ENCODE measurements around the gene HPD.
A peak's percentile ranks its signal among the peaks of the same experiment; 100 is the strongest.

Gene HPD

GRCh38 chr12:121796855-121797751 lies 61.6 kb downstream of the HPD start:
- Histone ChIP-seq H3K4me3 (ENCODE audit: low read depth, low read length) (peak overlapping the region; percentile 35), H3K27ac (peak overlapping the region; percentile 100), H3K27me3 (ENCODE audit: insufficient read depth, low read depth, severe bottlenecking) (no peaks in the 10 kb centered on the region), H3K36me3 (peaks cover 30% of the 10 kb centered on the region), H3K9me3 (ENCODE audit: severe bottlenecking) (no peaks in the 10 kb centered on the region)
- TF ChIP-seq CTCF (IDR thresholded peaks at IDR 0.05; ENCODE audit: low read depth, low read length) = peak; percentile 43; the same call in 1 of the 2 replicates
- peak; percentile 94 for DNase-seq

- peak overlapping the region; percentile 15 for H3K4me3 ChIP-seq (ENCODE audit: low read depth, low read length)
- H3K36me3 ChIP-seq = peaks cover 30% of the 10 kb centered on the region
- H3K9me3 ChIP-seq (ENCODE audit: severe bottlenecking) = no peaks in the 10 kb centered on the region
- no peaks in the 10 kb centered on the region for H3K27me3 ChIP-seq (ENCODE audit: insufficient read depth, low read depth, severe bottlenecking)
- TF ChIP-seq CTCF (IDR thresholded peaks at IDR 0.05; ENCODE audit: low read depth, low read length) = peak; percentile 93
- peak; percentile 87 for DNase-seq
- H3K27ac ChIP-seq = peak overlapping the region; percentile 42
Observed at GRCh38 chr12:121795034-121795968, 63.4 kb downstream of the HPD start.

- H3K9me3 ChIP-seq (ENCODE audit: severe bottlenecking) = no peaks in the 10 kb centered on the region
- H3K27ac ChIP-seq = peak overlapping the region; percentile 42
- H3K4me3 ChIP-seq (ENCODE audit: low read depth, low read length) = peak overlapping the region; percentile 15
- H3K27me3 ChIP-seq (ENCODE audit: insufficient read depth, low read depth, severe bottlenecking) = no peaks in the 10 kb centered on the region
- no peak for DNase-seq
- H3K36me3 ChIP-seq = peaks cover 30% of the 10 kb centered on the region
- no peak for TF ChIP-seq CTCF (IDR thresholded peaks at IDR 0.05; ENCODE audit: low read depth, low read length)
Observed at GRCh38 chr12:121794534-121795033, 64.1 kb downstream of the HPD start.

GRCh38 chr12:121793838-121794533 lies 64.7 kb downstream of the HPD start:
- Histone ChIP-seq H3K9me3 (ENCODE audit: severe bottlenecking) (no peaks in the 10 kb centered on the region), H3K36me3 (peaks cover 29% of the 10 kb centered on the region), H3K4me3 (ENCODE audit: low read depth, low read length) (peak overlapping the region; percentile 15), H3K27me3 (ENCODE audit: insufficient read depth, low read depth, severe bottlenecking) (no peaks in the 10 kb centered on the region), H3K27ac (peak overlapping the region; percentile 8; the same call in 1 of the 2 replicates)
- DNase-seq = peak; percentile 89
- peak; percentile 100 for TF ChIP-seq CTCF (IDR thresholded peaks at IDR 0.05; ENCODE audit: low read depth, low read length)

GRCh38 chr12:121793440-121793837 lies 65.2 kb downstream of the HPD start, which contains the start of gene RHOF:
Gene RHOF (minus strand): TSS chr12:121793688. CDS start chr12:121793633, 55 bp downstream.
- H3K9me3 ChIP-seq (ENCODE audit: severe bottlenecking) = no peaks in the 10 kb centered on the region
- peak within 1 kb of the TSS; percentile 42 for H3K27ac ChIP-seq
- no peak for DNase-seq
- H3K27me3 ChIP-seq (ENCODE audit: insufficient read depth, low read depth, severe bottlenecking) = no peaks in the 10 kb centered on the region
- peak within 1 kb of the TSS; percentile 15 for H3K4me3 ChIP-seq (ENCODE audit: low read depth, low read length)
- peaks cover 24% of the 10 kb centered on the region for H3K36me3 ChIP-seq
- TF ChIP-seq CTCF (IDR thresholded peaks at IDR 0.05; ENCODE audit: low read depth, low read length) = no peak

Data from WERI-Rb-1 (cell line).